Measurements from ENCODE around the gene ABCG8.
A peak's percentile ranks its signal among the peaks of the same experiment; 100 is the strongest.

ABCG8 gene

DNA sequence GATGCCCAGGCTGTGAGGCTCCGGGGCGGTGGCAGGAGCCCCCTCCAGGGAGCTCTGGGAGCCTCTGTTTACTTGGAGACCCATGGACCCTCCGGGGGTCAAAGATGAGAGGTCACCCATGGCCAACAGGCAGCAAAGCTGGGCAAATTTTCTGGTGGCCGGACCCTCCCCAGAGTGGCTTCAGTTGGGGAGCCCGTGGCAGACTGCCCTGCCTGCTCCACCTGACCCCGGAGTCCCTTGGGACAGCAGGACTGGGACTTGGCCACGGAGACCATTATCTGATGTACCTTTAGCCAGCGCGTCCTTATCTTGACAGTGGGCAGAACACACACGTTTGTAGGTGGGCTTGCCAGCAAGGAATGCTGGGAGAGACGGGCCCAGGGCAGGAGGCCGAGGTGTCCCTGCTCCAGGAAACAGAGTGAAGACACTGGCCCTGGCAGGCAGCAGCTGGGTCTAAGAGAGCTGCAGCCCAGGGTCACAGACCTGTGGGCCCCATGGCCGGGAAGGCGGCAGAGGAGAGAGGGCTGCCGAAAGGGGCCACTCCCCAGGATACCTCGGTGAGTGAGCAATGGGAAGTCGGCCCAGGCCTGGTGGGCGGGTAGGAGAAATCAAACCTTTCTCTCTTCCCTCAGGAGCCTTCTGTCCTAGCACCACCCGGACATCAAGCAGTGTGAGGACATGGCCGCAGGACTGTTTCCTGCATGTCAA lies at the start of gene ABCG8, which contains the start of gene ABCG5:
TSS of gene ABCG8 (plus strand) at position 412 of the 708 bp plus-strand sequence. CDS start at position 495, 83 bp downstream.
TSS of gene ABCG5 (minus strand) at position 280 of the 708 bp plus-strand sequence. CDS start at position 120, 160 bp downstream.
- DNase-seq = no peak

DNA sequence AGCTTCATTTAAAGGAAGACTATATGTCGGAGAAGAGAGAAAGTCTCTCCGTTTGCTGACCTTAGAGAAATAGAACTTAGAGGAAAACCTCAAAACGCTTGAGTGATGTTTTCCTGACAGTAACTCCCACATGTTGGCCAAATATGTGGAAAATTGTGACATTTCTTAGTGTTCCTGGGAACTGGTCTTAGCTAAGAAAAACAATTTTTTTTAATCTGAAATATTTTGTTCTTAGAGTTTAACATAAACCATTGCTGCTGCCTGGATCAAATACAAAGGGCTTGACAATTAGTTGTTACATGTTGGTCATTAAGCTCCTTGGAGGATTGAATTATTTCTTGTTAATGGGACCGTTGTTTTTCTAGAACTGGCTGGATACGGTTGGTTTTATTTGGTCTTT lies 48.6 kb upstream of the ABCG8 start:
- DNase-seq = no peak

DNA sequence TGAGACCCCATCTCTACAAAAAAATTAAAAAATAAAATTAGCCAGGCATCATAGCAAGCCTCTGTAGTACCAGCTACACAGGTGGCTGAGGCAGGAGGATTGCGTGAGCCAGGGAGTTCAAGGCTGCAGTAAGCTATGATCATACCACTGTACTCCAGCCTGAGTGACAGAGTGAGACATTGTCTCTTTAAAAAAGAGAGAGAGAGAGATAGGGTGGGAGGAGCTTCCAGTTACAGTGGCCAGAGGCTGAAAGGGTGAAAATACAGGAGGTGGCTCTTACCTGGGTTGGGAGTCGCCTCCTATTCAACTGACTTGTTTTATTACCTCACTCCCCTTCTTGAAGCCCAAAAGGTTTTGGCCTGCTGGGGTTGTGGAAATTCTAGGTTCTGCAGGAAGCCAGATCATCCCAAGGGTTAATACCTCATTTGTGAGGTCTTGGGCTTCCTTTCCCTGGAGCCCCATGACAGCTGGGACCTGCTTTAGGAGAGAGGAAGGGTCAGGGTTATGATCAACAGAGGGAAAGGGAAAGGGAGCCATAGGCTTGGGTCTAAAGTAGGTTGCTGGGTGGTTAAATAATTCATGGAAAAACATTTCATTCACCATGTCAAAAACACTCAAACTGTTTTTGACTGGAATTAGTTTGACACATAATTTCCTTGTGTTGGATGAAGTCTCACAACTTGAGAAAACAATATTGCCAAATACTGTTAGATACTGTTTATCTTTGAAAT lies 47.6 kb upstream of the ABCG8 start:
- DNase-seq = no peak

DNA sequence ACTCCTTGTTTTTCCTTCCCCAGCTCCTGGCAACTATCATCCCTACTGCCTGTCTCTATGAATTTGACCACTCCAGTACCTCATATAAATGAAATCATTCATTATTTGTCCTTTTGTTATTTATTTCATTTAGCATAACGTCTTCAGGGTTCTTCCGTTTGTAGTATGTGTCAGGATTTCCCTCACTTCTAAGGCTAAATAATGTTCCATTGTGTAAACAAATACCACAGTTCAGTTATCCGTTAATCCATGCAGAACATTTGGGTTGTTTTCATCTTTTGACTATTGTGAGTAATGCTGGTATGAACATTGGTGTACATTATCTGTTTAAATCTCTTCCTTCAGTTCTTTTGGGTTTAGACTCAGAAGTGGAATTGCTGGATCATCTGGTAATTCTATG lies 46.1 kb upstream of the ABCG8 start:
- DNase-seq = no peak

DNA sequence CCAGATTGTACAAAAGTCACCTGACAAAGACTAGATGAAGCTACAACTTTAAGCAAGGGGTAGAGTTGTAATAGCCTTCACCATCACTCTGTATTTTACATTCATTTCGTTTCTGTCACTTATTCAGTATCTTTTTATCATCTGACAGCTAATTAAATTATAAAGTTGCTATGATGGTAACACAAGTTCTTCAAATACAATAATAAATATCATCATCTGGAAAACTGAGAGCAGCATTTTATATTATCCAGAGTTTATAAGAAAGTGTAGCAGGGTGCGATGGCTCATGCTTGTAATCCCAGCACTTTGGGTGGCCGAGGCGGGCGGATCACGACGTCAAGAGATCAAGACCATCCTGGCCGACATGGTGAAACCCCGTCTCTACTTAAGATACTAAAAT lies 43.8 kb upstream of the ABCG8 start:
- DNase-seq = no peak

DNA sequence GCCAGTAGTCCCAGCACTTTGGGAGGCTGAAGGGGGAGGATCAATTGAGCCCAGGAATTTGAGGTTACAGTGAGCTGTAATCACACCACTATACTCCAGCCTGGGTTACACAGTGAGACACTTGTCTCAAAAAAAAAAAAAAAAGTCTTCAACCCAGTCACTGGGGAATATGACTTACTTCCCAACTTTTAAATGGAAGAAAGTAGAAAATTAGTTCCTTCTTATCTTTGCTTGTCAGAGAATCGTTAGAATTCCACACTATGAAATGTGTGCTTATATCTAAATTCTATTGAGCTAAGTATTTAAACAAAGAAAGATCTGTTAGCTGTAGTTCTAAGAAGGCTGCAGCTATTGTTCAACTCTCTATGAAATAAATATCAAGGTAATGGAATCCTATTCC lies 42.6 kb upstream of the ABCG8 start:
- no peak for DNase-seq

DNA sequence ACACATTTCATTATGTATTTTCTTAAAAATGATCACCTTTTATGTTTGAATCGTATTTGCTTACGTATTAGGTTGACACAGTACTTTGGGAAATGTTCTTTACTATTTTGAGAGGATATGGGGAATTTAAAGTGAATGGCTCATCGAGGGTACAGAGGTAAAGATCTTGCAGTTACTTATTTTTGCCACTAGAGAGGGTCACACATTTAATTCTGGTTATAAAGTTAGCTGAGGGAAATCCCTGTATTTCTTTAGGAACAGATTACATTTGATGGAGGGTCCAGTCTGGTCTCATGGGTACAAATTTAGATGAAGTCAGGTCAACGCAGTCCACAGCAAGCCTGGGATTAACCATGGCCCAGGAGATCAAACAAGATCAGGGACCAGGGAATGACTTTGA lies 40.5 kb upstream of the ABCG8 start:
- DNase-seq = no peak

DNA sequence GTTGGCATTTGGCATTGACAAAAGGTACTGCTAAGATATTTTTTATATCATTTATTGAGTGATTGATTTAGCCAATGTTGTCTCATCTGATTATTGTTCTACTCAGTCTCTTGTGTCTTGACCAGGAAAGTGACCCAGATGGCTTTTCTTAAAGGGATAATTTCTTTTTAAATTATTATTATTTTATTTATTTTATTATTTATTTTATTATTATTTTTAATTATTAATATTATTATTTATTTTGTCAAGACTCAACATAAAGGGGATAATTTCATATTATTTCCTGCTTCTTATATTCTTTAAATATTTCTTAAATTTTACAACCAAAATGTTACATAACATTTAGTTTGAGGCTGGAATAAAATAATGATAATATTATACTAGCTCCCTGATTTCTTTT lies 37.9 kb upstream of the ABCG8 start:
- no peak for DNase-seq

DNA sequence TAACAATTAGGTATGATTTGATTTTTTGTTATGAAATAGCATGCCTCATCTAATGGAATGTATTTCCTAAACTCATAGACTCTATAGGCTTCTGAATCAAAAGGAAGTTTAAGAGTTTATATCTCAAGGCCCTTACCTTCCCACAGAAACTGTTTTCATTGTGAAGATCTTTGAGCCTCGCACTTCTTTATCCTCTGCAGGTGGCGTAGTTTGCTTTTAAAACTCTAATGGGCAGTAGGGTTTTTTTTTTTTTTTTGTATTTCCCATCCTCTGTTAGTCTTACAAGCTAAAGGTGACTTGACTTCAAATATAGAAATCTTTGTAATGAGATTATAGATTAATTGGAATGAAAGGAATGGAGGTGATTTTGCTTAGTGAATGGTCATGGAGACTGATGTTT lies 36.6 kb upstream of the ABCG8 start:
- DNase-seq = no peak

DNA sequence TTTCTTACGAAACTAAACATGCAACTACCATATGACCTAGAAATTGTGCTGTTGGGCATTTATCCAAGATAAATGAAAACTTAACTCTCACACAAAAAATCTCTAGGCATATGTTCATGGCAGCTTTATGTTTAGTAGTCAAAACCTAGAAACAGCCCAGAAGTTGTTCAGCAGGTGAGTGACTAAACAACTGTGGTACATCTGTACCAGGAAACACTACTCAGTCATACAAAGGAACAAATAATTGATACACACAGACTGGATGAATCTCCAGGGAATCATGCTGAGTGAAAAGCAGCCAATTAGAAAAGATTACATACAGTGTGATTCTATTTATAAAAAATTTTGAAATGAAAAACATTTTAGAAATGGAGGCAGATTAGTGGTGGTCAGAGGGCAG lies 35.7 kb upstream of the ABCG8 start:
- DNase-seq = no peak

DNA sequence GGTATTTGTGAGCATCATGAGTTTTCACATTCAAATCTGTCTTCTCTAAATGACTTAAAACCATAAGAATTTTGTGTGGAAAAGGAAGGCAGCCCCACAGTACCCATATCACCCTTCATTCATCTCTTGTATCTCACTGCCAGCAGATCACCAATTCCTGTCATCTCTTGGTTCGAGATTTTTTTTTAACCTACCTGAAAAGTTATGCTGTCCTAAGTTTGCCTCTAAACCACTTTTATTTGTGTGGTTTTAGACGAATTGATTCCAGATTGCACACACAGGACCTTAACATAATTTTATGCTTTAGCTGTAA lies 32.1 kb upstream of the ABCG8 start:
- DNase-seq = no peak

DNA sequence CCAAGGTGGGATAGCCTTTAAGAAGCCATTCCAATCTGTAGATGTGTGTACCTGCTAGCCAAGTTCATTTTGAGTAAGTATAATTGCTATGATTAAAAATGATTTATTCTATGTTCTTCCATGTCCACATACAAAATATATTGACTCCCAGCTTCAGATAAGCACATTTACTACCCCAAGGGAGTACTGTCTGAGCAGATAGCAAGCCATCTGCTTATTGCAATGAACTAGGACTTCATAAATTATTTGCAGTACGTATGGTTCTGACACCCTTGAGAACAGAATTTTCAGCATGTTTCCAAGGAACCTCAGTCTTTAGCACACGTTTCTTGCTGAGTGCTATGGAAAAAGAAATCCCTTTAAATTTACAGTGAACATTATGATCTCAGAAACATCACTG lies 28.3 kb upstream of the ABCG8 start:
- DNase-seq = peak in 1 of 51 donors; percentile 26

DNA sequence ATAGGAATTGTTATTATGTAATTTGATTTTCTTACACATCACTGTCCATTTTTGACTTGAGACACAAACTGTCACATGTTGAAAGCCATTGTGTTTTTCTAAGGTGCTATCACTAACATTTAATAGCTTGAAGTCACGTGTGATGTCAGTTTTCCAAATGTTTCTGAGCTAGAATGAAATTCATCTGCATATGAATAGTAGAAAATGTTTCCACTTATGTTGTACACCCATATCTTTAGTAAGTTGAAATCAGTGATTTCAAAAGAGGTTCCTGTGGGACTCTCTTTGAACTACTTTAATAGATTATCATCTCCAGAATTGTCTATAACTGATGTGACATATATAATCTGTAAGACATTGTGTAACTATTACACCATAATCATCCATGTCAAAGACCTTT lies 27.9 kb upstream of the ABCG8 start:
- no peak for DNase-seq

DNA sequence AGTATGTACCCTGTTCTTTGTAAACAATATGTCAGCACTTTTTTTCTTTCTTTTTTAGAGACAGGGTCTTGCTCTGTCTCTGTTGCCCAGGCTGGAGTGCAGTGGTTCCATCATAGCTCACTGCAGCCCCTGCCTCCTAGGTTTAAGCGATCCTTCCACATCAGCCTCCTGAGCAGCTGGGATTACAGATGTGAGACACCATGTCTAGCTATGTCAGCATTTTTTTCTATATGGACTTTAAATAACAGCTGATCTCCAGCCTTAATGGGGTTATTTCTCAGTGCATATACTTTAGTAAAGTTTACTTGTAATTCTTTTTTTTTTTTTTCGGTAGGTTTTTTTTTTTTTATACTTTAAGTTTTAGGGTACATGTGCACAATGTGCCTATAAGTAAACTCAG lies 26.8 kb upstream of the ABCG8 start:
- DNase-seq = no peak

DNA sequence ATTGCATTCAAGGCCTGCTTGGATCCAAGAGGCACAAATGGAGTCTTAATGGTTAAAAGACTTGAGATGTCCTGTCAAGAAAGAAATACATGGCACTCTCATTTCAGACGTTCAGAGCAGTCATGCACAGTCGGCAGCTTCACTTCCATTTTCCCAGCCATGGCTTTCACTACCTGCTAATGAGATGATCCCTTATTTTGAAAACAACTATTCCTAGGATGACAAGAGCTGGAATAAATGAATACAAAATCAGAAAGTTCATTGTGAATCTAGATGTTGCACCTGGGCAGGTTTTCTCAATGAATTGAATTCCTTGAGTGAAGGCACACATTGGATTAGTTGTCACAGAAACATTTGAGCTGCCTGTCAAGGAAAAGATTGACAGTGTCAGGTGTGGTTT lies 25.8 kb upstream of the ABCG8 start:
- DNase-seq = no peak

DNA sequence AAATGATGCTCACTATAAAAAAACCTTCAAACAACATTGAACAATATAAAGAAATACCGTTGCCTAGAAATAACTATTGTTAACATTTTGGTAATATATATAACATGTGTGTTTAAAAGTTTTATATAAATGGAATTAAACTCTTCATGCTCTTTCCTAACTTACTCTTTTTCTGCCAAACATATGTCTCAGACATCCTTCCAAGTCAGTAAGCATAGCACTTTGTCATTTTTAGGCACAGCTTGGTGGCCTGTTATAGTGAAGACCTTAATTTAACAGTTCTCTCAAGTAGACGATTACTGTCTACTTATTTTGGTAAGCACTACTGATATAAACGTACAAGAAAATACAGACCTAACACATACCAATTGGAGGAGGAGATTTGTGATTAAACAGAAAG lies 24.1 kb upstream of the ABCG8 start:
- DNase-seq = no peak

DNA sequence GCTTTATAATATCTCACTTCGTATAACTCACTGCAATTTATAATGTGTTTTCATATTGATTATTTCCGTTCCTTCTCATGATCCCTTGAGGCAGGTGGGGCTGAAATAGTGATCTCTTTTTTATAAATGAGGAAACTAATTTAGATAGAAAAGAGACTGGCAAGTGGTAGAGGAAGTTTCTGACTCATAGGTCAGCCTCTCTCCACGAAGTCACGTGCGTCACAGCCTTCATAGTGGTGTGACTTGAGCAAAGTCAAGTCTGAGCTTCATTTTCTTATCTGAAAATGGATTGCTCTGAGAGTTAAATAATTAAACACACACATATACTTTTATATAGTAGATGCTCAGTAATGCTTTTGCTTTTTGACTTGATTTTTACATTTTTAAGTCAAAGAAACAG lies 20.0 kb upstream of the ABCG8 start:
- no peak for DNase-seq

DNA sequence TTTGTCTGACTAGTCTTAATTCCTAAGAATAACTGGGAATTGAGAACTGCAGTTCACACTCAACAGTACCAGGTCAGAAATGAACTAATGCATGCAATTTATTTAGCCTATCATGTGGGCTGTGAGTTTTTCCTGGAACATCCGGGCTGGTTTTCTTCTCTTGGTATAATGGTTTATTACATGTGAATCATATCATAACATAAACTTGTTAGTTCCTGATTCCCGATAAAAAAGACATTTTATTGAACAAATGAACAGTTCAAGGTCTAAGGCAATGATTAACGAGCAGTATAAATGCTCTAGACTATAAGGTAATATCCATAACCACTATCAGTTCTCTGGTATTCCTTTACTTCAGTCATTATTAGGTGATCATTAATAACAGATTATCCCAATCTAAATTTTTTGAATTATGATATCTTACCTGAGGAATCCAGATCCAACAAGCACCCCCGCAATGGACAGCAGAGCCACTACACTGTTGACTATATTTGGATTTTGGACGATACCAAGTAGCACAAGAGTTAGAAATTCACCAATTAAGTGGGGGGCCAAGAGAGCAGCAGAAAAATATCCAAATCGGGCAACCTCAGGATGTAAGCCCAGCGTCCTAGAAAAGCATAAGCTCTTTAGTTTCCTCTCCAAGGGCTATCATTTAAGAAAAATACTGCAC lies 19.1 kb upstream of the ABCG8 start:
- no peak for DNase-seq

DNA sequence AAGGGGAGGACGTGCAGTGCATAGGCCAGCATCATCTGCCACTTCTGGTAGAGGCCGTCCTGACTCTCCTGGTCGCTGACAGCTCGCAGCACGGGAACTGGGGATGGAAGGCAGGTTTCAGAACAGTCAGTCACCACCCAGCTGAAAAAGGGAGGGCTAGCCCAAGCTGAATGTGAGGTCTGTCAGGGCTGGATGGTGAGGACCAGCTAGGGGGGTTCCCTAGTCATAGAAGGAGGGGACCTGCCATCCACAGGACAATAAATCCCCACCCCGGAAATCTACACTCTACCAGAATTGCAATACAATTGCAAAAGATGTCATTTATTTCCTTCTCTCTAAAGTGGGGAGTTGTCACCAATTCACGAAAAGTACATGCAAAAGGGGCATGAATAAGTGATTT lies 15.9 kb upstream of the ABCG8 start:
- DNase-seq = no peak

DNA sequence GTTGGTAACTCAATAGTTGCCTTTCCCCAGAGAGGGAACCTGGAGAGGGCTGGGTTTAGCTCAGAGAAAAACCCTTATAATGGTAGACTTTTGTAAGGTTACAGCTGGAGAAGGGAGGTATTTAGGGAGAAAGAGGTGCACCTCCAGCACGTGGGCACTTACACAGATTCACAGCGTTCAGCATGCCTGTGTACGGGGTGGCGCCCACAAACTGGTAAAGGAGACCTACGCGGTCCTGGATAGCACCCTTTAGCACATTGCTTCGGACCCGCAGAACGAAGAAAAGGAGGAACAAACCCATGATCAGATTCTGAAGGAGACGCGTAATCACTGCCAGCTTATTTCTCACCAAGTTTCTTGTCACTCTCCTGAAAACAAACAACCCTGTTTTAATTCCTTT lies 15.0 kb upstream of the ABCG8 start:
- DNase-seq = no peak

DNA sequence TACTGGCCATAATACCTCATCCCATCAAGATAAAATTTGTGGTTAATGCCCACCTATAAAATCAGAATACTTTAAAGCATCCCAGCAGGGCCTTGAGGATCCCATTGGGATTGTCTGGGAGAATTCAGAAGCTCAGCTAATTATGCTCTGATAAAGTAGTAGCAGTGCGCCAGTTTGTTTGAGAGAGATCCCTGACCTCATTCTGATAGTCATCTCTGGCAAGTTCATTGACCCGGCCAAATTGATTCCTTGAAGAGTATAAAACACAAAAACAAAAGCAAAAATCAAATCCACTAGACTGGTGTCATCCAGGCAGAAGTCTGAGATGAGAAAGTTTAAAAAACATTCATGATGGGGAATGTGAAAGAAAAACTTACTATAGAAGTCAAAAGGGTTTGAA lies 14.3 kb upstream of the ABCG8 start:
- no peak for DNase-seq

DNA sequence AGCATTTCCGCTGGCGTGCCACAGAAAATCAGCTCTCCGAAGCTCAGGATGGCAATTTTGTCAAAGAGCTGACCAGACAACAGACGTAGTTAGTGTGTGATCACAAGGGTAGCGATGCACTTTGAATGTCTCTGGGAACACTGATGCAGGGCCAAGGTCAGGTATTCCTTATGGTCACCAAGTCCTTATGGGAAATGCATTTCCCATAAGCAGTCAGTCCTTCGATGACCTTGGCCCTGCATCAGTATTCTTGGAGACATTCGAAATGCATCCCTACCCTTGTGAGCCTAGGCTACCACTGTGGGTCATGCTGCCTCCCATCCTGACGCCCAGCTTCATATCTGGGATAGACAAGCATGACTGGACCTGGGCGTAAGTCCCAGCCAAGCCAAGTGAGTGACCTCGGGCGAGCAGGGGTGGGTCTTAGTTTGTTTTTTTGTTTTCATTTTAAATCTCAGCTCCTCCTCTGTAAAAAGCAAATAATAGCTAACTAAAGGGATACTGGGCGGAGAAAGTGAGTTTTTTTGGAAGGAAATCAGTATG lies 13.7 kb upstream of the ABCG8 start:
- DNase-seq = no peak

DNA sequence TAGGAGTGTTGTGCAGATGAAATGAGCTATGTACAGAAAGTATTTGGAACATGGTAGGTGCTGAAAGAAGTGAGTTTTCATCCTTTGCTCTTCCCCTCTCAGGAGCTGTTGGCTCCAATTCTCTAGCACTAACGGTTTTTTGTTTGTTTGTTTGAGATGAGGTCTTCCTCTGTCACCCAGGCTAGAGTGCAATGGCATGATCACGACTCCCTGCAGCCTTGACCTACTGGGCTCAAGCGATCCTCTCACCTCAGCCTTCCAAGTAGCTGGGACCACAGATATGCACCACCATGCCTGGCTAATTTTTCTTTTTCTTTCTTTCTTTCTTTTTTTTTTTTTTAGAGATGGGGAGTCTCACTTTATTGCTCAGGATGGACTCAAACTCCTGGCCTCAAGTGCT lies 12.9 kb upstream of the ABCG8 start:
- DNase-seq = no peak

All from hypothalamus (tissue), 51 donors.